Neural progenitor cell (in vitro differentiated cells): ENCODE results near the gene S100A10.

Experiments
- EZH2 ChIP-seq: fragments of 200-600 bp; sonication (generic); IDR thresholded peaks from 2 replicates; pipeline ENCODE4 v1.6.1; 2017; ENCODE audit warnings: antibody characterized with exemption, mild to moderate bottlenecking, moderate library complexity
- EZH2phosphoT487 ChIP-seq: fragments of 200-600 bp; sonication (generic); IDR thresholded peaks from 2 replicates; pipeline ENCODE4 v1.6.1; 2017; ENCODE audit warnings: antibody characterized with exemption
- TF ChIP-seq, protein P1 (sequence below): fragments of 200-600 bp; sonication (generic); IDR thresholded peaks from 2 replicates; pipeline ENCODE4 v1.5.1; 2017; ENCODE audit warnings: antibody characterized with exemption, mild to moderate bottlenecking

- TF ChIP-seq, protein P1, sequence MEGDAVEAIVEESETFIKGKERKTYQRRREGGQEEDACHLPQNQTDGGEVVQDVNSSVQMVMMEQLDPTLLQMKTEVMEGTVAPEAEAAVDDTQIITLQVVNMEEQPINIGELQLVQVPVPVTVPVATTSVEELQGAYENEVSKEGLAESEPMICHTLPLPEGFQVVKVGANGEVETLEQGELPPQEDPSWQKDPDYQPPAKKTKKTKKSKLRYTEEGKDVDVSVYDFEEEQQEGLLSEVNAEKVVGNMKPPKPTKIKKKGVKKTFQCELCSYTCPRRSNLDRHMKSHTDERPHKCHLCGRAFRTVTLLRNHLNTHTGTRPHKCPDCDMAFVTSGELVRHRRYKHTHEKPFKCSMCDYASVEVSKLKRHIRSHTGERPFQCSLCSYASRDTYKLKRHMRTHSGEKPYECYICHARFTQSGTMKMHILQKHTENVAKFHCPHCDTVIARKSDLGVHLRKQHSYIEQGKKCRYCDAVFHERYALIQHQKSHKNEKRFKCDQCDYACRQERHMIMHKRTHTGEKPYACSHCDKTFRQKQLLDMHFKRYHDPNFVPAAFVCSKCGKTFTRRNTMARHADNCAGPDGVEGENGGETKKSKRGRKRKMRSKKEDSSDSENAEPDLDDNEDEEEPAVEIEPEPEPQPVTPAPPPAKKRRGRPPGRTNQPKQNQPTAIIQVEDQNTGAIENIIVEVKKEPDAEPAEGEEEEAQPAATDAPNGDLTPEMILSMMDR = no peak
- TF ChIP-seq EZH2 (no peak), EZH2phosphoT487 (no peak)
Observed at GRCh38 chr1:151980287-151981177, 13.1 kb downstream of the S100A10 start.
